Upper lobe of right lung (tissue), 1 donor: ENCODE measurements around the gene RREB1. TPM values are rescaled to one million over a fixed set of nuclear protein-coding genes. Genes with fewer than 3 reads are reported as not detected.
"Not testable (repeated sequence)": the region's sequence is repeated elsewhere in the genome, so short reads cannot be mapped to it uniquely, and the experiment has no call there.

Experiments used
- ATAC-seq: fragments of 200-7000 bp; cut with Tn5 transposase; one replicate; pipeline ENCODE4 v1.9.1; 2020; ENCODE audit warnings: mild to moderate bottlenecking, moderate library complexity
- DNase-seq: peaks from one replicate; pipeline ENCODE4 v3.0.0-alpha.2; 2020
- H3K27ac ChIP-seq: fragments of 200-600 bp; one replicate; pipeline ENCODE4 v1.8.0; 2022
- H3K27me3 ChIP-seq: fragments of 200-600 bp; one replicate; pipeline ENCODE4 v1.8.0; 2022; ENCODE audit warnings: mild to moderate bottlenecking
- H3K36me3 ChIP-seq: fragments of 200-600 bp; one replicate; pipeline ENCODE4 v1.8.0; 2022
- H3K4me1 ChIP-seq: fragments of 200-600 bp; one replicate; pipeline ENCODE4 v1.8.0; 2022
- H3K4me3 ChIP-seq: fragments of 200-600 bp; one replicate; pipeline ENCODE4 v1.8.0; 2022; ENCODE audit warnings: mild to moderate bottlenecking
- H3K9me3 ChIP-seq: fragments of 200-600 bp; one replicate; pipeline ENCODE4 v1.8.0; 2022
- intact Hi-C: fragments of 100-400 bp; cut with DNase I; formaldehyde crosslinking; loops from one replicate; pipeline ENCODE4 v1.11.0; 2022
- total RNA-seq: library from RNA; stranded (reverse); fragmentation: NEBNext Ultra II Directional; extraction: Animal tissue kit (Norgen Biotek cat#: 25700); gene quantifications from one replicate; pipeline ENCODE4 v1.2.1, GENCODE V29; 2021
- TF ChIP-seq, protein P1 (sequence below): fragments of 200-600 bp; IDR thresholded peaks from one replicate; pipeline ENCODE4 v1.8.0; 2022; ENCODE audit warnings: antibody characterized with exemption
- donor health status: DM: no; HTN: yes; CAD: no; lungs with severe emphysema.

Gene RREB1
- total RNA-seq, 1 donor from 2014 or later, result 60.2 TPM

DNA sequence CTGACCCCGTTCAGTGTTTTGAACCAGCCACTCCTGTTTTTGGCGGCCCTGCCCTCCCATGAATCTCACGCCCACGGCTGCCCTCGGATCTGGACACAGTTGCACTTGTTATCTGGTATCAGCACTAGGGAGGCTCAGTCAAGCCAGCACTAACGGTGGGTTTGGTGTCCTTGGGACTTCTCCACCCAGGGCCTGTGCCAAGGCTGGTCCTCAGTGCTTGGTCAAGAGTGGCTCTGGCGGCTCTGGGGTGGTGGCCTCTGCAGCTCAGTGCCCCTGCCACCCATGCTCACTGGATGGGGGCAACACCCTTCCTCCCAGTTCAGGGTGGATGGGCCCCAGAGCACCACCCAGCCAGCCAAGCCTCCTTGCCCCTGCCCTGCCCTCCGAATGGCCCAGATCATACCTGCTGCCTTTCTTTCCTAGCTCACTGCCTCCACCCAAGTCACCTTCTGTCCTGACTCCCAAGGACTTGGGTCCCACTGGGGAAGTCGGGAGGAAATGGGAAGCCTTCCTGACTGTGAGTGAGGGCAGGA is 150.5 kb downstream of the RREB1 start:
- DNase-seq (no peak), ATAC-seq (no peak)
- Histone ChIP-seq H3K4me3 (no peak overlapping the region), H3K36me3 (no peaks in the 10 kb centered on the region), H3K27me3 (no peaks in the 10 kb centered on the region), H3K4me1 (peaks cover 12% of the 10 kb centered on the region), H3K9me3 (no peaks in the 10 kb centered on the region), H3K27ac (no peak overlapping the region)
- TF ChIP-seq, protein P1, sequence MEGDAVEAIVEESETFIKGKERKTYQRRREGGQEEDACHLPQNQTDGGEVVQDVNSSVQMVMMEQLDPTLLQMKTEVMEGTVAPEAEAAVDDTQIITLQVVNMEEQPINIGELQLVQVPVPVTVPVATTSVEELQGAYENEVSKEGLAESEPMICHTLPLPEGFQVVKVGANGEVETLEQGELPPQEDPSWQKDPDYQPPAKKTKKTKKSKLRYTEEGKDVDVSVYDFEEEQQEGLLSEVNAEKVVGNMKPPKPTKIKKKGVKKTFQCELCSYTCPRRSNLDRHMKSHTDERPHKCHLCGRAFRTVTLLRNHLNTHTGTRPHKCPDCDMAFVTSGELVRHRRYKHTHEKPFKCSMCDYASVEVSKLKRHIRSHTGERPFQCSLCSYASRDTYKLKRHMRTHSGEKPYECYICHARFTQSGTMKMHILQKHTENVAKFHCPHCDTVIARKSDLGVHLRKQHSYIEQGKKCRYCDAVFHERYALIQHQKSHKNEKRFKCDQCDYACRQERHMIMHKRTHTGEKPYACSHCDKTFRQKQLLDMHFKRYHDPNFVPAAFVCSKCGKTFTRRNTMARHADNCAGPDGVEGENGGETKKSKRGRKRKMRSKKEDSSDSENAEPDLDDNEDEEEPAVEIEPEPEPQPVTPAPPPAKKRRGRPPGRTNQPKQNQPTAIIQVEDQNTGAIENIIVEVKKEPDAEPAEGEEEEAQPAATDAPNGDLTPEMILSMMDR, result no peak
- intact Hi-C loops, result no loop called here

DNA sequence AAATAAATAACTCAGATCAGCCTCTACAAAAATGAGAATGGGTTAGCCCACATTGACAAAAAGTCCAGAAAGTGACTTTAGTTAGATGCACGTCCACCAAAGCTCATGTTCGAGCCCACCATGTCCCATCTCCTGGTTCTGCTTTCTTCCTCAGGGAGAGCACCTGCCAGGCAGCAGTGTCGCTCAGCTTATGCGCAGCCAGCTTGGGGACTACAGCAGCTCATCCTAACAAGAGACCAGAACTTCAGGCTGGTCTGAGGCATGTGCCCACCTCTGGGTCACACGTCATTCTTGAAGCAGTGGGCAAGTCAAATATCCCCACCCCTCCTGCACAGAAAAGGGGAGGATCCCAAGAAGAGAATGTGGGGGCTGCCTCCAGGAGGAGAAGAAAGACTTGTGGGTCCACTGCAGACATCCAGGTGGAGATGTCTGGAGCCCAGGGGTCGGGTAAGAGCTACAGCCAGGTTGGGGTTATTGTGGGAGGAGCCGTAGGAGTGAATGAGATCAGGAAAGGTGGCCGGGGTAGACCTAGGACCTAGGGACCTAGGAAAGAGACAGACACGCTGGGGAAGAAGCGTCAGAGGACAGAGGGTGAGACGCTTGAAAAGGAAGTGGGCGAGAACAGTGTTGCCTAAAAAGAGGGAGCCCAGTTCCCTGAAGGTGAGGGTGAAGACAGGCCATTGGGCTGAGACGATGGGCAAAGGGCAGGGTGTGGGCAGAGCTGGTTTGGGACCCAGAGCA is 152.7 kb downstream of the RREB1 start:
- Histone ChIP-seq H3K4me3 (peak overlapping the region; percentile 69), H3K4me1 (peaks cover 7% of the 10 kb centered on the region), H3K27ac (peak overlapping the region; percentile 78), H3K27me3 (no peaks in the 10 kb centered on the region), H3K36me3 (no peaks in the 10 kb centered on the region), H3K9me3 (no peaks in the 10 kb centered on the region)
- TF ChIP-seq, protein P1, result no peak
- intact Hi-C loops, result no loop called here
- peak; percentile 29 for ATAC-seq
- no peak for DNase-seq

DNA sequence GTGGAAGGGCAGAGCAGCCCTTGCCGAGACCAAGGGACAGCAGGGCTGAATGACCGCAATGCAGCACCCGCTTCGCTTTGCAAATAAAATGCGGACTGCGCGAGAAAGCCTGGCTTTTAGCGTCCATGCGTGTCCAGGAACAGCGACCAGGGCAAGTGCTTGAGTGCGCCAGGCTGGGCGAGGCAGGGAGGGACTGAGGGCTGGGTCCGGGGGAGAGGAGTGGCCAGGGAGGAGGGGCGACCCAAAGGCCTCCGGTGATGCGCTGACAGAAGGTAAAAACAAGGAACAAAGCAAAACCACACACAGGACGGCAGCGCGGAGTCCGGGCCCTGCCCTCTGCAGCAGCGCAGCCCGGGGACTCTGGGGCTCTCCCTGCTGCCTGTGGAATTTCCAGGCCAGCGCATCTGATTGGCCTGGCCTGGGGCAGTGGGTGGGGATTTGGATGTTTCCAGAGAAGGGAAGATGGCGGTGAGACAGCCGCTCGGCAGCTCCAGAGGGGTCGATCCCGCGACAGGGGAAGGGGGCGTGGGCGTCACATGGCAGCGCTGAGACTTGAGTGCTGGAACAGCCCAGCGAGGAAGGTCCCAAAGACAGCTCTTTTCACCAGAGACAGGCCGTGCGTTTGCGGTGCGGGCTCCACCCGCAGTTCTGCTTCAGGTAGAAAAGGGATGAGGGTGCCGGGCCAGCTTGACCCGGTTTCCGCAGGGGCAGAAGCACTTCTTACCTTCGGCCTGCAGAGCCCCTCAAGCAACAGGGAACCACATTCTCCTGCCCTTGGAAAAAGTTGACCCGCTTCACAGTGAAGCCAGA is 153.5 kb downstream of the RREB1 start:
- Histone ChIP-seq H3K36me3 (no peaks in the 10 kb centered on the region), H3K4me3 (peak overlapping the region; percentile 69), H3K27me3 (no peaks in the 10 kb centered on the region), H3K4me1 (peaks cover 7% of the 10 kb centered on the region), H3K9me3 (no peaks in the 10 kb centered on the region), H3K27ac (peak overlapping the region; percentile 78)
- intact Hi-C loops, result no loop called here
- TF ChIP-seq, protein P1, result no peak
- DNase-seq (peak; percentile 92), ATAC-seq (peak; percentile 97)

DNA sequence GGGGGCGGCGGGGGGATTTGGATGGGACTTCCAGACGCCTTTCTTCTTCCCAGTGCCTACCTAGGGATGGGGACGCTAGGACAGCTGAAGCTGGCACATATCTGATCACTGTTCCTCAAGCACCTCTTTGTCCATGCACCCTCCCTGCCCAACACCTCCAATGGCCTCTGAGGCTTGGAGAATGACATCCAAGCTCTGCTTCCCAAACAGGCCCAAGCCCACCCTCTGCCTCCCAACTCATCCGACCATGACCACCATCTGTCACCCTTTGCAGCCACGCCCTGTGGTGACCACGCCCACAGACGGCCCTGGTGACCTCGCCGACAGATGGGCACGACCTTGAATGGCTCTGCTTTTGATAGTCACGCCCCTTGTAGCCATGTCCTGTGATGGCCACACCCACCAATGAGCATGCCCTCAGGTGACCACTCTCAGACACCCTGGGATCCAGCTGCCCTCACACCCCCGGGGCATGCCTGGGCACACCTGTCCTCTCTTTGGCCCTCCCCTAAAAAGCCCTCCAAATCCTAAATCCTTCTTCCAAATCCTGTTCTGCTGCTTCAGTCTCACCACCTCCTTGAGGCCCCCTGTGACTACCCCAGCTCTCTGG is 154.2 kb downstream of the RREB1 start:
- intact Hi-C loops, result no loop called here
- H3K36me3 ChIP-seq, result no peaks in the 10 kb centered on the region
- TF ChIP-seq, protein P1, result no peak
- H3K27me3 ChIP-seq, result no peaks in the 10 kb centered on the region
- peak overlapping the region; percentile 69 for H3K4me3 ChIP-seq
- H3K27ac ChIP-seq, result peak overlapping the region; percentile 78
- DNase-seq, result no peak
- peaks cover 7% of the 10 kb centered on the region for H3K4me1 ChIP-seq
- peak; percentile 19 for ATAC-seq
- no peaks in the 10 kb centered on the region for H3K9me3 ChIP-seq

DNA sequence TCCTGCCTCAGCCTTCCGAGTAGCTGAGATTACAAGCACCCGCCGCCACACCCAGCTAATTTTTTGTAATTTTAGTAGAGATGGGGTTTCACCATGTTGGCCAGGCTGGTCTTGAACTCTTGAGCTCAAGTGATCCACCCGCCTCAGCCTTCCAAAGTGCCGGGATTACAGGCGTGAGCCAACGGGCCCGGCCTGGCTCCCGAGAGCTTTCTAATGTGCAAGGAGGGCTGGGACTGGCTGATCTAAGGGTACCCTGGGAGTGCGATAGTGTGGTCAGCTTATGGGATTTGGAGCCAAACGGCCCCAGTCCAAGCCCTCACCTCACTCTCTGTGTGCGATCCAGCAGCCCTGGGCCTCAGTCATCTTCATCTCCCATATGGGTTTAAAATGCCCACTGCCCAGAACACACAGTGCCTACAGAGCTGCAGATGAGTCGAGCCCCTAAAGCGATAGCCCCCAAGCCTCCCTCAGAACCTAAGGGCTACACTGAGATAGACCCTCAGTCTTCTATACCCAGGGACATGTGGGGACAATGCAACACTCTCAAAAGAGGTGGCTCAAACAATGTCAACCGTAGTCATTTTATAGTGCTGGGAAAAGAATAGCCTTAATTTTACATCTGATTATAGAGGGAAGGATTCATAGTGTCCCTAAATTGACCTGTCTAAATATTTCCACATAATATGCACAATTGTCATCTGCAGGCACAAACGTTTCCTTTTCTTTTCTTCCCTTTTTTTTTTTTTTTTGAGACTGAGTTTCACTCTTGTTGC is 155.2 kb downstream of the RREB1 start:
- intact Hi-C loops, result no loop called here
- Histone ChIP-seq H3K4me3 (no peak overlapping the region), H3K4me1 (peaks cover 7% of the 10 kb centered on the region), H3K9me3 (no peaks in the 10 kb centered on the region), H3K36me3 (no peaks in the 10 kb centered on the region), H3K27me3 (no peaks in the 10 kb centered on the region), H3K27ac (no peak overlapping the region)
- DNase-seq (no peak), ATAC-seq (no peak)
- TF ChIP-seq, protein P1, result no peak

DNA sequence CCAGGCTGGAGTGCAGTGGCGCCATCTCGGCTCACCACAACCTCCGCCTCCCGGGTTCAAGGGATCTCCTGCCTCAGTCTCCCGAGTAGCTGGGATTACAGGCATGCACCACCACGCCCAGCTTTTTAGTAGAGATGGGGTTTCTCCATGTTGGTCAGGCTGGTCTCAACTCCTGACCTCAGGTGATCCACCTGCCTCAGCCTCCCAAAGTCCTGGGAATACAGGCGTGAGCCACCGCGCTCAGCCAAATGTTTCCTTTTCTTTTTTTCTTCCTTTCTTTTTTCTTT is 155.7 kb downstream of the RREB1 start:
- DNase-seq, H3K9me3 ChIP-seq, intact Hi-C loops, ATAC-seq, H3K27ac ChIP-seq, H3K4me3 ChIP-seq, H3K4me1 ChIP-seq, H3K27me3 ChIP-seq, H3K36me3 ChIP-seq: not testable (repeated sequence)
